Stimulated activated CD4-positive, alpha-beta T cell treated with anti-CD3 and anti-CD28 coated beads, Interleukin-12 subunit alpha, Interleukin-12 subunit beta, amount 100 ng/mL, for 4 hours (primary cell): ENCODE results near the gene ABHD5.

ENCODE experiments used
- DNase-seq: peaks from one replicate; pipeline ENCODE4 v3.0.0-alpha.2; 2020

The ABHD5 gene

GRCh38 chr3:43686333-43686699 is 4.4 kb upstream of the ABHD5 start:
- DNase-seq = no peak

GRCh38 chr3:43686700-43687498 is 3.8 kb upstream of the ABHD5 start:
- no peak for DNase-seq

DNA sequence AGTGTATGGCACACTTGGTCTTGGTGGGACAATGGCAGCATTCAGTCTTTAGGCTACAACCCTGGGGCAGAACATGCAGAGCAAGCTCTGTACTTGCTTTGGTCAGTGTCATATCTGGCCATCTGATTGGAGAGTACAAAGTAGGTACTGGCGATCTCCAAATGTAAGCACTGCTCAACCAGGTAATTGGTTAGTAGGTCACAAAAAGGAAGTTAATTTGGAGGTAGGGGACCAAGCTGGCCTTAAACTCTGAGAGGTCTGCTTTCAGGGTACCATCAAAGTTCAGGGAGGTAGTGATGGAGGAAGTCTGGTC is 3.3 kb upstream of the ABHD5 start:
- no peak for DNase-seq

GRCh38 chr3:43688245-43688650 is 2.5 kb upstream of the ABHD5 start:
- no peak for DNase-seq

- no peak for DNase-seq
These were observed 1.6 kb upstream of the ABHD5 start for GRCh38 chr3:43689166-43689565.

DNA sequence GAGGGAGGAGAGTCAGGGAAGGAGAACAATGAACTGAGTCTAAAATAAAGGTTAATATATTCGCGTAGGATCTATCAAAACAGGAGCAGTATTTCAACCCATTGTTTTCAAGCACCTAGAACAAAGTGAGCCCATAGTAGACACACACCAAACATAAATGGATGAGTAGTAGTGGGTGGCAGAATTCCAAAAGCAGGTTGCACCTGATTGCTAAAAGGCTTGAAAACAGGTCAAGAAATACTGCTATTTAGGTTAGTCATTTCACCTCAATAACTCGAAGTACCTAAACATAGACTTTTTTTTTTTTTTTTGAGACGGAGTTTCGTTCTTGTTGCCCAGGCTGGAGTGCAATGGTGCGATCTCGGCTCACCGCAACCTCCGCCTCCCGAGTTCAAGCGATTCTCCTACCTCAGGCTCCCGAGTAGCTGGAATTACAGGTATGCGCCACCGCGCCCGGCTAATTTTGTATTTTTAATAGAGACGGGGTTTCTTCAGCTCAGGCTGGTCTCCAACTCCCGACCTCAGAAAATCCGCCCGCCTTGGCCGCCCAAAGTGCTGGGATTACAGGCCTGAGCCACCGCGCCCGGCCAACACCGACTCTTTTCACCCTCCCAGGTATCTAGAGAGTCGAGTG is 855 bp upstream of the ABHD5 start:
- no peak for DNase-seq

DNA sequence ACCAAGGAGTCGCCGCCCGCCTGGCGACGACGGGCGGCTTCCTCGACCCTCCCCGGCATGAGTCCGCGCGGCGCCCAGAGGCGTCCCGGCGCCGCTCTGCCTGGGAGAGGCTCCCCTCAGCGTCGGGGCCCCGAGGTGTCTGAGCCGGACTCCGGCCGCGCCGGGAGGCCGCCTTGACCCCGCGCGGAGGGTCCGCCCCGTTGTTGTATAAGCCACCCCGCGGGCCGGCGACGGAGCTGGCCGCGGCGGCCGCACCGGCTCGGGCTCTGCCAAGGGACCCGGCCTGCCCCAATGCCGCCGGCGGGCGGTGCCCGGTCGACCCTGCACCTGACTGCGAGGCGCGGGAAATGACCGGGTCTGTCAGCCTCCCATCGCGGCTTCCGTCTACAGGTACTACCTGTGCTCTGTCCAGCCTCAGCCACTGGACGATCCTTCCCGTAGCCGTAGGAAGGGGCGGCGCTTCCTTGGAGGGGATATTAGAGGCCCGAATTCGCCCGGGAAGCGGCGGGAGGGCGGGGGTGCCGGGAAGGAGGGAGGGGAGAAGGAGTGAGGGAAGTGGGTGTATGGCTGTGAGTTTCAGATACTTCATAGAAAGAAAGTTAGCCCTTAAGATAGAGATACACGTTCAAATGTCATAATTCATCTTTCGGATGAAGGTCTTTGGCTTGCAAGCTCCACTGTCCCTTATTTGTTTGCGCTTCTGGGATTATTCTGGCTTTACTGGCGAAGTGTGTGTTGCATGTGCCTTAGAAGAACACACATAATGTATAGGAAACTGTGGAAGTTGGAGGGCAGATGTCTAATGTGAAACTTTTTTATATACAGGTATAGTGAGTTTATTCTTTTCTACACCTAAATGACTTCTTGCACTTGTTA is 620 bp downstream of the ABHD5 start:
- peak; percentile 41 for DNase-seq

GRCh38 chr3:43692085-43692855 is 1.5 kb downstream of the ABHD5 start:
- no peak for DNase-seq

GRCh38 chr3:43692971-43693370 is 2.2 kb downstream of the ABHD5 start:
- no peak for DNase-seq

- DNase-seq = no peak
These were observed 2.9 kb downstream of the ABHD5 start for GRCh38 chr3:43693594-43693993.

- no peak for DNase-seq
These were observed 4.7 kb downstream of the ABHD5 start for GRCh38 chr3:43695443-43695842.

DNA sequence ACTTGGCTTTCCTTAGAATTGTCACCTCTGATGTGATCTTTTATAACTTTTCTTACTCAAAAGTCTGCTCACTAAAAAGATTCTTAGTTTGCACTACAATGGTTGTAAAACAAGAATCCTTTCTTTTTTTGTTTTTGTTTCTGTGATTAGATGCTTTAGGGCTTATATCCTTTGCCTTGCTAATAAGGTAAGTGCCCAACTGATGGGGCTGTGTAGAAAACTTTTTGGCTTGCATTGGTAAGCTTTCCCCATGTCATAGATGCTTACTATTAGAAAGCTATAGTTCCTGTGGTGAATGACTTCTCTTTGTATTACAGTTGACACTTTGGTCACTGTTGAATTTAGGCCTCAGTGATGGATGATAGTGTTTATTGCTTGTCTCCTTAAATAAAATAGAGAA is 5.1 kb downstream of the ABHD5 start:
- DNase-seq = no peak

DNA sequence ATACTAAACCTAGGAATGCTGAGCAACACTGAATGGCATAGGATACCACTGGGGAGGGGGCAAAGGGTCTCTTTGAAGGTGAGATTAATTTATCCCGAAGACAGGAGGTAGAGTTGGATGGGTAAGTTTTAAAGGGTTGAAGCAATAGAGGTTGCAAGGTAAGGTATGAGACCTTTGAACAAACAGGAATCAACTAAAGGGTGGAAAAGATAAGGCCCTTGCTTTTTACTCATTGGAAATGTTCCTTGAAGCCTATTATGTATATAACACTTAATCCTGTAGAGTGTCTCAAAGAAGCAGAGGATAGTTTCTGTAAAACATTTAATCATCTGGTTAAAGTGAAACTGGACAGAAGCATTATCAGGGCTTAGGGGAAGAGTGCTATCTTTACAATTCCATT is 5.7 kb downstream of the ABHD5 start:
- no peak for DNase-seq

DNA sequence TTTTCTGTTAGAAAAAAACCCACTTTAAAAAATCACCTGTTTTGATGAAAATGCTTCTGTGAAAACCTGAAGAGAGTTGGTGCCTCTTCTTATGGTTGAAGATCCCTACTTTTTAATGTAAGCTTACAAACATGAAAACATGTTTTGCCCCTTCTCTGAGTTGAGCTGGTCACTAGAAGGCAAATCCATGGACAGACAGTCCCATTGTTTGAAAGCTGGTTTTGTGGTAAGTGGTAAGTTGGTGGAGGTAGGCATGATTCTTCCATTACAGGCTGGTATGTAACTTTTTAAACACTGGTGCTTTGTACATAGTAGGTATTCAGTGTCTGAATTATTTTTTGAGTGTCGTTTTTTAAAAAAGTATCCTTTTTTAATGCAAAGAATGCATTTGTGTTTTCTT is 6.1 kb downstream of the ABHD5 start:
- no peak for DNase-seq

DNA sequence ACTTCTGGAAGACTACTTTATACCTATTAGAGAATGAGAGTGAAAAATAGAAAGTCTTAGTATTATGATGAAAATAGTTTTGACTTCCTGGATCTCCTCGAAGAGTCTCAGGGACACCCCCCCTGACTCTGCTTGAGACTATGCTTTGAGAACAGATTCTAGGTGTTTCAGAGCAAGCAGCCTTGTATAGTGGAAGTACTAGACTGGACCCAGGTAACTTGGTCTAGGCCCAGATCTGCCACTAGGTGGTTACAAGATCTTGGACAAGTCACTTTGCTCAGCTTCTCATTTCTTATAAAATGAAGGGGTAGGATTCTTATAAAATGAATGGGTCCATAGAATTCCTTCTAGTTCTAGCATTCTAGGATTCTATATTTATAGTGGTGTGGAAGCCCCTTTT is 9.1 kb downstream of the ABHD5 start:
- no peak for DNase-seq

- no peak for DNase-seq
These were observed 14.0 kb downstream of the ABHD5 start for GRCh38 chr3:43704697-43705096.

DNA sequence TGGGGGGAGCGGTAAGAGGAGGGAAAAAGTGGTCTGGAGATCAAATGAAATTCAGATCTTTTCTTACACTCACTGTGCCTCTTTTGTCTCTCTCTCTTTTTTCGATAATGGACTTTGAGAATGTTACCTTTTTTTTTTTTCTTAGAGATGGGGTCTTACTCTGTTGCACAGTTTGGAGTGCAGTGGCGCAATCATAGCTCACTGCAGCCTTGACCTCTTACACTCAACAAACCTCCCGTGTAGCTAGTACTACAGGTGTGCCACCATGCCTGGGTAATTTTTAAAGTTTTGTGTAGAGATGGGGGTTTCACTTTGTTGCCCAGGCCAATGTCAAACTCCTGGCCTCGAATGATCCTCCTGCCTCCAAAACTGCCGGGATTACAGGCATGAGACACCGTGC is 15.6 kb downstream of the ABHD5 start:
- DNase-seq = no peak

- no peak for DNase-seq
These were observed 16.5 kb downstream of the ABHD5 start for GRCh38 chr3:43707266-43707665.

- no peak for DNase-seq
These were observed 17.3 kb downstream of the ABHD5 start for GRCh38 chr3:43707998-43708397.

DNA sequence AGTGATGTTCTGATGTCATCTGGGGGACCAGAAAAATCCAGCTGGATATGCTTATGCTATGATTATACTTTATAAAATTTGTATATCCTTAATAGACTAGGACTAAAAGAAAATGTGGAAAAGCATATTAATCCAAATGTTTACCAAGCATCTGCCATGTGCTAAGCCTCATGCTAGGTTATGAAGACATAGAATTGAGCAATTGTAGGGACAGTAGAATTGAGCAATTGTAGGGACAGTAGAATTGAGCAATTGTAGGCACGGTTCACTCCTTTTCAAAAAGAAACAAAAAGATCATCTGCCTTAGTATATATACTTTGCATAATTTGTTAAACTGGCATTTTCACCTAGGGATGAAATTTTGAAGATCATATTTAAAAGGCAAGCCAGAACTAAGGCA is 18.3 kb downstream of the ABHD5 start:
- DNase-seq = no peak

DNA sequence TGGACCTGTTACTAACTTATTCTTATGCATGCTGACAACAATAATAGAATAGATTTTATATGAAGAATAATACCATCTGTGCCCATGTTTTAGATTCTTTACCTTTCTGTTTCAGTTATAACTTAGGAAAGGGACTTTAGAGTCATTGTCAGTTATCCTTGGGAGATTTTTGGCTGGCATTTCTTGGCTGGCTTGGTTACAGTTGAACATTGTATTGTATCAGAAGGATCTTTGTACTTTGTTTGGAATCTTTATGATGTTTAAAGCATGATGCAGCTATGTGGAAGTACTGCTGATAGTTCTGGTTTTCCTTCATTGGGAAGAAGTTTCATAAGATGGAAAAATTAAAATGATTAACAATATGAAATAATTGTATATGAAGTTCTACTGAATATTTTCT is 19.9 kb downstream of the ABHD5 start:
- DNase-seq = no peak

- no peak for DNase-seq
These were observed 27.6 kb downstream of the ABHD5 start for GRCh38 chr3:43718296-43718695.

- DNase-seq = no peak
These were observed 32.5 kb downstream of the ABHD5 start for GRCh38 chr3:43723121-43723734.
